ENCODE data around the gene TTC6.
A peak's percentile ranks its signal among the peaks of the same experiment; 100 is the strongest.

TTC6 gene

DNA sequence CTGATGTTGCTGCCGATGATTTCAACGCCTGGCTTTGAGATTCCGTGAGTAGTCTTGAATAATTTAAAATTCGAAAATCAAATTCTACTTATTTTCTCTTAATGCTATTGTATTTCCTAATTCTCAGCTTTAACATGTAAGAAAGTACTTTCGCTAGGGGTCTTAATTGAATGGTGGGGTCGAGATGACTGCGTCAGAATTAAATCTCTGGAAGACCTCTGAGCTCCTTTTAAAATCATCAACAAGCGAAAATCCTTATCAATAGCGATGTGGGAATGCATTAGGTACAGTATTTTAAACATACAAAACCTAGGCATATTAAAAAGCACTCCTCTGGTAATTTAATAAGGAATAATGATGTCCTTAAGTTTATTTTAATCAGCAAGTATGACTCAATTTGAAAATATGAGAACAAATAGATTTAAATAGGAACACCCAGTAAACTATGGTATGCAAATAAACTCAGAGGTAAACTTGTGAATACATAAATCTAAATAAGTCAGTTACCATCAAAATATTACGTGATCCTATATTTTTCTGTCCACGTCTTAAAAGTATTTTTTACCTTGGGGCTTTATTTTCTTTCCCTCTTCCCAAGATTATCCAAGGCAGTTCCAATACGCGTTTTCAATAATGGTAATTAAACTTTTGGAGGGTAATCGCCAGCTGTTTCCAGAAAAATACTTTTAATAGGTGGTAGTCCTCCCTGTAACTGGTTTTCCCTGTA, 1.8 kb upstream of the TTC6 start:
- TF ChIP-seq GABPA (IDR thresholded peaks at IDR 0.05; ENCODE audit: low read depth) (no peak), SPI1 (IDR thresholded peaks at IDR 0.05; ENCODE audit: borderline replicate concordance, low read depth) (no peak), POLR2AphosphoS5 (IDR thresholded peaks at IDR 0.05; ENCODE audit: low read depth) (no peak)
- TF ChIP-seq, protein P1, sequence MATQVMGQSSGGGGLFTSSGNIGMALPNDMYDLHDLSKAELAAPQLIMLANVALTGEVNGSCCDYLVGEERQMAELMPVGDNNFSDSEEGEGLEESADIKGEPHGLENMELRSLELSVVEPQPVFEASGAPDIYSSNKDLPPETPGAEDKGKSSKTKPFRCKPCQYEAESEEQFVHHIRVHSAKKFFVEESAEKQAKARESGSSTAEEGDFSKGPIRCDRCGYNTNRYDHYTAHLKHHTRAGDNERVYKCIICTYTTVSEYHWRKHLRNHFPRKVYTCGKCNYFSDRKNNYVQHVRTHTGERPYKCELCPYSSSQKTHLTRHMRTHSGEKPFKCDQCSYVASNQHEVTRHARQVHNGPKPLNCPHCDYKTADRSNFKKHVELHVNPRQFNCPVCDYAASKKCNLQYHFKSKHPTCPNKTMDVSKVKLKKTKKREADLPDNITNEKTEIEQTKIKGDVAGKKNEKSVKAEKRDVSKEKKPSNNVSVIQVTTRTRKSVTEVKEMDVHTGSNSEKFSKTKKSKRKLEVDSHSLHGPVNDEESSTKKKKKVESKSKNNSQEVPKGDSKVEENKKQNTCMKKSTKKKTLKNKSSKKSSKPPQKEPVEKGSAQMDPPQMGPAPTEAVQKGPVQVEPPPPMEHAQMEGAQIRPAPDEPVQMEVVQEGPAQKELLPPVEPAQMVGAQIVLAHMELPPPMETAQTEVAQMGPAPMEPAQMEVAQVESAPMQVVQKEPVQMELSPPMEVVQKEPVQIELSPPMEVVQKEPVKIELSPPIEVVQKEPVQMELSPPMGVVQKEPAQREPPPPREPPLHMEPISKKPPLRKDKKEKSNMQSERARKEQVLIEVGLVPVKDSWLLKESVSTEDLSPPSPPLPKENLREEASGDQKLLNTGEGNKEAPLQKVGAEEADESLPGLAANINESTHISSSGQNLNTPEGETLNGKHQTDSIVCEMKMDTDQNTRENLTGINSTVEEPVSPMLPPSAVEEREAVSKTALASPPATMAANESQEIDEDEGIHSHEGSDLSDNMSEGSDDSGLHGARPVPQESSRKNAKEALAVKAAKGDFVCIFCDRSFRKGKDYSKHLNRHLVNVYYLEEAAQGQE (IDR thresholded peaks at IDR 0.05; ENCODE audit: insufficient replicate concordance, low read depth), result no peak
- TF ChIP-seq, protein P2, sequence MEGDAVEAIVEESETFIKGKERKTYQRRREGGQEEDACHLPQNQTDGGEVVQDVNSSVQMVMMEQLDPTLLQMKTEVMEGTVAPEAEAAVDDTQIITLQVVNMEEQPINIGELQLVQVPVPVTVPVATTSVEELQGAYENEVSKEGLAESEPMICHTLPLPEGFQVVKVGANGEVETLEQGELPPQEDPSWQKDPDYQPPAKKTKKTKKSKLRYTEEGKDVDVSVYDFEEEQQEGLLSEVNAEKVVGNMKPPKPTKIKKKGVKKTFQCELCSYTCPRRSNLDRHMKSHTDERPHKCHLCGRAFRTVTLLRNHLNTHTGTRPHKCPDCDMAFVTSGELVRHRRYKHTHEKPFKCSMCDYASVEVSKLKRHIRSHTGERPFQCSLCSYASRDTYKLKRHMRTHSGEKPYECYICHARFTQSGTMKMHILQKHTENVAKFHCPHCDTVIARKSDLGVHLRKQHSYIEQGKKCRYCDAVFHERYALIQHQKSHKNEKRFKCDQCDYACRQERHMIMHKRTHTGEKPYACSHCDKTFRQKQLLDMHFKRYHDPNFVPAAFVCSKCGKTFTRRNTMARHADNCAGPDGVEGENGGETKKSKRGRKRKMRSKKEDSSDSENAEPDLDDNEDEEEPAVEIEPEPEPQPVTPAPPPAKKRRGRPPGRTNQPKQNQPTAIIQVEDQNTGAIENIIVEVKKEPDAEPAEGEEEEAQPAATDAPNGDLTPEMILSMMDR (IDR thresholded peaks at IDR 0.05; ENCODE audit: insufficient read depth, low read length), result no peak
- DNase-seq (ENCODE audit: low read depth in 1 of 2, low spot score in 1 of 2), result no peak
- Histone ChIP-seq H3K27ac (replicated peaks) (no peak overlapping the region), H3K27me3 (ENCODE audit: insufficient read depth, poor library complexity, severe bottlenecking) (peaks cover 60% of the 10 kb centered on the region), H3K4me3 (replicated peaks; ENCODE audit: insufficient read depth, low read length) (no peak overlapping the region)

DNA sequence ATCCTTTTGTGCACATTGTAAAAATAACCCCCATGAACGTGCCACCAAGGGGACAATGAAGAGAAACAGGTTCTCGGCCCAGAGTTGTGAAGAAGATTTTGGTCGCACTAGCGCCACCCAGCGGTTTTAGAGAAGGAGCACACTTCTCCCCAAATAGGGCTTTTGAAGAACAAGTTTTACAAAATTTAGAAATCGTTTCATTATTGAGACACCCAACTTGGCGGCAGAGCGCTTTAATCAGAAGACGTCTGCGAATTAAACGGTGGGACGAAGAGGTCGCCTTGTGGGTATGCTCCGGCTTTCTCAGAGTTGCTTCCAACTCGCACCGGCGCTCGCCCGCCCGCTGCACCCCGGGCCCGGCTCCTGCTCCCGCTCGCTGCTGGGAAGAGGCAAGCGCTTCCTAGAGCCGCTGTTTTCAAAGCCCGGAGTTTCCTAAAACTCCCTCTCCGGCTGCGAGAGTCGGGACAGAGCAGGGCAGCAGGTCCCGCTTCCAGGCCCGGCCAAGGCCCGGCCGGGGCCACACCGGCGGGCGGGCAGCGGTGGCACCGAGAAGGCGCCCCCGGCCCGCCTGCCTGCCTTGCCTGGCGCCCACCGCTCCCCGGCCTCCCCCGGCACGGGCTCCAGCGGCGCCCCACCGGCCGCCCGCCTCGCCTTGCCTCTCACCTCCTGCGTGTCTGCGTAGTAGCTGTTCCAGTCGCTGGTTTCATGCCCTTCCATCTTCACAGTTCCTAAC, 1.0 kb upstream of the TTC6 start:
- peak; percentile 12 to 62 for DNase-seq (ENCODE audit: low read depth in 1 of 2, low spot score in 1 of 2)
- H3K27me3 ChIP-seq (ENCODE audit: insufficient read depth, poor library complexity, severe bottlenecking), result peaks cover 60% of the 10 kb centered on the region

More for the DNA sequence above, 1.0 kb upstream of the TTC6 start:
- Histone ChIP-seq H3K27ac (replicated peaks) (no peak overlapping the region), H3K4me3 (replicated peaks; ENCODE audit: insufficient read depth, low read length) (peak overlapping the region; percentile 40)
- TF ChIP-seq, protein P2 (IDR thresholded peaks at IDR 0.05; ENCODE audit: insufficient read depth, low read length), result peak; percentile 66
- TF ChIP-seq GABPA (IDR thresholded peaks at IDR 0.05; ENCODE audit: low read depth), result no peak
- no peak for TF ChIP-seq SPI1 (IDR thresholded peaks at IDR 0.05; ENCODE audit: borderline replicate concordance, low read depth)
- TF ChIP-seq POLR2AphosphoS5 (IDR thresholded peaks at IDR 0.05; ENCODE audit: low read depth), result no peak
- TF ChIP-seq, protein P1 (IDR thresholded peaks at IDR 0.05; ENCODE audit: insufficient replicate concordance, low read depth), result no peak
